Fibroblast of lung (primary cell): ENCODE measurements around the gene CCDC183. TPM values are rescaled to one million over a fixed set of nuclear protein-coding genes. Genes with fewer than 3 reads are reported as not detected.

Source experiments
- DNase-seq, 2 donors: peaks; one replicate each; pipeline versions ENCODE4 v3.0.0 to v3.0.0-alpha.2; 2010; ENCODE audit warnings: low read depth in 2 of 2
- H2AFZ ChIP-seq: 2 replicates; pipeline ENCODE4 v1.5.1; 2012; ENCODE audit warnings: low read length, control low read depth, inconsistent platforms
- H3K27ac ChIP-seq: 2 replicates; pipeline ENCODE4 v1.5.1; 2011; ENCODE audit warnings: low read length, control low read depth; ENCODE audit not compliant: insufficient read depth
- H3K27me3 ChIP-seq: 2 replicates; pipeline ENCODE4 v1.5.1; 2011; ENCODE audit warnings: mild to moderate bottlenecking, low read length; ENCODE audit not compliant: control insufficient read depth, insufficient read depth
- H3K36me3 ChIP-seq: 2 replicates; pipeline ENCODE4 v1.5.1; 2011; ENCODE audit warnings: low read length; ENCODE audit not compliant: control insufficient read depth, insufficient read depth
- H3K4me1 ChIP-seq: 2 replicates; pipeline ENCODE4 v1.5.1; 2011; ENCODE audit warnings: low read length; ENCODE audit not compliant: control insufficient read depth, insufficient read depth; ENCODE audit errors: extremely low read depth
- H3K4me2 ChIP-seq: 2 replicates; pipeline ENCODE4 v1.5.1; 2011; ENCODE audit warnings: low read length, control low read depth; ENCODE audit not compliant: insufficient read depth; ENCODE audit errors: extremely low read depth
- H3K4me3 ChIP-seq, 4 experiments: fragments of 200-600 bp in 1 of 4; sonication (generic) in 1 of 4; replicated peaks in 1 of 4; 2 replicates each; pipeline ENCODE4 v1.5.1; 2011 to 2016; ENCODE audit warnings: low read length in 4 of 4, low read depth in 3 of 4, mild to moderate bottlenecking in 3 of 4, control low read depth in 2 of 4, inconsistent platforms in 1 of 4, mixed read lengths in 1 of 4; ENCODE audit not compliant: insufficient read depth in 1 of 4; ENCODE audit errors: control extremely low read depth in 1 of 4
- H3K79me2 ChIP-seq: 2 replicates; pipeline ENCODE4 v1.5.1; 2012; ENCODE audit warnings: mild to moderate bottlenecking, low read length, inconsistent platforms; ENCODE audit not compliant: control insufficient read depth, insufficient read depth
- H3K9ac ChIP-seq: 2 replicates; pipeline ENCODE4 v1.5.1; 2011; ENCODE audit warnings: mild to moderate bottlenecking, low read length, control low read depth; ENCODE audit not compliant: insufficient read depth
- H3K9me3 ChIP-seq: 2 replicates; pipeline ENCODE4 v1.5.1; 2012; ENCODE audit warnings: low read depth, low read length; ENCODE audit not compliant: control insufficient read depth, insufficient read depth
- H4K20me1 ChIP-seq: 2 replicates; pipeline ENCODE4 v1.5.1; 2011; ENCODE audit warnings: low read length; ENCODE audit not compliant: control insufficient read depth, insufficient read depth; ENCODE audit errors: extremely low read depth
- CTCF ChIP-seq, 2 donors: IDR thresholded peaks in 1 of 2; conservative IDR thresholded peaks in 1 of 2; 1 replicate in 1 of 2; 2 replicates in 1 of 2; pipeline ENCODE4 v1.5.1; 2011 to 2012; ENCODE audit warnings: low read length in 2 of 2, control low read depth in 1 of 2, inconsistent platforms in 1 of 2, low read depth in 1 of 2, mild to moderate bottlenecking in 1 of 2
- EZH2 ChIP-seq: IDR thresholded peaks from 2 replicates; pipeline ENCODE4 v1.5.1; 2012; ENCODE audit warnings: low read length, control low read depth, mild to moderate bottlenecking; ENCODE audit errors: missing control alignments
- polyA plus RNA-seq, 2 donors: library from polyadenylated mRNA; depleted of rRNA in 1 of 2; stranded (reverse) in 1 of 2; unstranded in 1 of 2; fragments of >200 nt; gene quantifications; 2 replicates each; pipeline ENCODE4 v1.2.1, GENCODE V29; 2011 to 2012; ENCODE audit warnings: missing spikeins in 1 of 2
- total RNA-seq: library from RNA; depleted of rRNA; stranded (reverse); fragments of >200 nt; gene quantifications from 2 replicates; pipeline ENCODE4 v1.2.1, GENCODE V29; 2014

The CCDC183 gene
- total and polyA plus RNA-seq, 2 donors (not counting 1 experiment from before 2014, with no cell fraction given), result 0.35 to 0.99 TPM

DNA sequence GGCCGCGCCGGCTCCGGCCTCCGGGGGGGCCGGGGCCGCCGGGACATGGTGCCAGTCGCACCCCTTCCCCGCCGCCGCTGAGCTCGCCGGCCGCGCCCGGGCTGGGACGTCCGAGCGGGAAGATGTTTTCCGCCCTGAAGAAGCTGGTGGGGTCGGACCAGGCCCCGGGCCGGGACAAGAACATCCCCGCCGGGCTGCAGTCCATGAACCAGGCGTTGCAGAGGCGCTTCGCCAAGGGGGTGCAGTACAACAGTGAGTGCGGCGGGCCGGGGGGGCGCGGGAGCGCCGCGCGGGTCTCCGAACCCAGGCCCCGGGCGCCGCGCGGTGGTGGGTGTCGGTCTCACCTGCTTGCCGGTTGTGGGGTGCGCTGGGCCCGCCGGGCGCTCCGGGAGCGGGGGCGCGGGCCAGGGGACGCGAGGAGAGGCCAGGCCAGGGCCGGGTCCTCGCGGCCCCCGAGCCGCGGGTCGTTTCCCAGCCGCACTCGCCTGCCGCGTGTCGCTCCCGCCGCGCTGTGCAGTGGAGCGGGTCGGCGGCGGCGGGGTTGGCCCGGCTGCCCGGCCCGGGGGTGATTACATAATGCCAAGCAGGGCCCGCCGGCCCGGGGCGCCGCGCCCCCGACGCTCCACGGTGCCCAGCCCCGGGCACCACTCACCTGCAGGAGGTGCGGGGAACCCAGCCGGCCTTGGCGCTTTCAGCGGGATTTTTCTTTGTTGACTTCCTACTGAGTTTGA, 12.1 kb downstream of the CCDC183 start:
- Histone ChIP-seq H3K9me3 (no peaks in the 10 kb centered on the region), H3K4me1 (peaks cover 9% of the 10 kb centered on the region), H3K4me3 (peak overlapping the region; percentile 73 to 86 (median 80)), H2AFZ (peak overlapping the region; percentile 59), H3K27ac (peak overlapping the region; percentile 59), H4K20me1 (no peaks in the 10 kb centered on the region), H3K27me3 (no peaks in the 10 kb centered on the region), H3K79me2 (peaks cover 39% of the 10 kb centered on the region), H3K9ac (peak overlapping the region; percentile 81), H3K4me2 (peak overlapping the region; percentile 98), H3K36me3 (peaks cover 5% of the 10 kb centered on the region)
- TF ChIP-seq CTCF (conservative IDR thresholded peaks at IDR 0.05 in 1 of 2, IDR thresholded peaks at IDR 0.05 in 1 of 2; ENCODE audit: low read depth in 1 of 2, low read length in 2 of 2) (no peak), EZH2 (no peak)
- no peak for DNase-seq

GRCh38 chr9:136808806-136809158, 12.6 kb downstream of the CCDC183 start:
- peak; percentile 46 to 48 for DNase-seq
- Histone ChIP-seq H4K20me1 (no peaks in the 10 kb centered on the region), H3K27me3 (no peaks in the 10 kb centered on the region), H3K9ac (peak overlapping the region; percentile 81), H3K4me1 (peaks cover 9% of the 10 kb centered on the region), H3K9me3 (no peaks in the 10 kb centered on the region), H3K4me3 (peak overlapping the region; percentile 73 to 86 (median 80)), H3K4me2 (peak overlapping the region; percentile 98), H3K27ac (peak overlapping the region; percentile 43), H3K79me2 (peaks cover 39% of the 10 kb centered on the region), H2AFZ (no peak overlapping the region), H3K36me3 (peaks cover 5% of the 10 kb centered on the region)
- TF ChIP-seq EZH2, result no peak
- TF ChIP-seq CTCF (conservative IDR thresholded peaks at IDR 0.05 in 1 of 2, IDR thresholded peaks at IDR 0.05 in 1 of 2; ENCODE audit: low read depth in 1 of 2, low read length in 2 of 2), result no peak

DNA sequence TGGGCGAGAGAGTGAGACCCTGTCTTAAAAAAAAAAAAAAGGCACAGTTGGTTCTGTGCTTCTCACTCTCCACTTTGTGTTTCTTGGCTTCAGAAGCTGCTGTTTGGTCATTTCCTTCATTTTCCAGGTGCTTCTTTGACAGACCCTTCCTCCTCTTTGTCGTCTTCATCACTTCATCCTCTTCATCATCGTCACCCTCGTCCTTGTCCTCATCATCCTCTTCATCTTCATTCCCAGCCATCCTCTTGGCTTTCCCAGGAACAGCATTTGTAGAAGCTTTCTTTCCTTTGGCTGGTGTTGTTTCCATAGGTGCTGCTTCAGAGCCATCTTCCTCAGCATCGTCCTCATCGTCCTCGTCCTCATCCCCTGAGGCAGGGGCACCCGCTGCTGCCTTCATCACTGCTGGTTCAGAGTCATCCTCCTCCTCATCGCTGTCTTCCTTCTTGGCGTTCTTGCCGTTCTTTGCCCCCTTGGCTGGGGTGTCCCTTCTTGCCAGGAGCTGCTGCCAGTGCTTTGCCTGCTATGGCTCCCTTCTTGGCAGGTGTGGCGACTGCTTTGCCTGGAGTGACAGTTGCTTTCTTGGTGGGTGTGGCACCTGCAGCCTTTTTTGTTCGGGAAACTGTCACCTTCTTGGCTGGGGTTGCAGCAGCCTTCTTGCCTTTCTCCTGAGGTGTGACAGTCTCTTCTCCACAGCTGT, 18.7 kb downstream of the CCDC183 start:
- Histone ChIP-seq H3K36me3 (peaks cover 6% of the 10 kb centered on the region), H3K9ac (no peak overlapping the region), H3K27me3 (no peaks in the 10 kb centered on the region), H3K79me2 (peaks cover 28% of the 10 kb centered on the region), H3K4me1 (no peaks in the 10 kb centered on the region), H3K4me3 (no peak overlapping the region), H2AFZ (no peak overlapping the region), H4K20me1 (no peaks in the 10 kb centered on the region), H3K4me2 (no peak overlapping the region), H3K9me3 (no peaks in the 10 kb centered on the region), H3K27ac (no peak overlapping the region)
- DNase-seq, result no peak
- TF ChIP-seq CTCF (conservative IDR thresholded peaks at IDR 0.05 in 1 of 2, IDR thresholded peaks at IDR 0.05 in 1 of 2; ENCODE audit: low read depth in 1 of 2, low read length in 2 of 2), result no peak
- TF ChIP-seq EZH2, result no peak
